ENCODE data around the gene SIGLEC5.
"Not testable (repeated sequence)": the region's sequence is repeated elsewhere in the genome, so short reads cannot be mapped to it uniquely, and the experiment has no call there.

The SIGLEC5 gene, protein sequence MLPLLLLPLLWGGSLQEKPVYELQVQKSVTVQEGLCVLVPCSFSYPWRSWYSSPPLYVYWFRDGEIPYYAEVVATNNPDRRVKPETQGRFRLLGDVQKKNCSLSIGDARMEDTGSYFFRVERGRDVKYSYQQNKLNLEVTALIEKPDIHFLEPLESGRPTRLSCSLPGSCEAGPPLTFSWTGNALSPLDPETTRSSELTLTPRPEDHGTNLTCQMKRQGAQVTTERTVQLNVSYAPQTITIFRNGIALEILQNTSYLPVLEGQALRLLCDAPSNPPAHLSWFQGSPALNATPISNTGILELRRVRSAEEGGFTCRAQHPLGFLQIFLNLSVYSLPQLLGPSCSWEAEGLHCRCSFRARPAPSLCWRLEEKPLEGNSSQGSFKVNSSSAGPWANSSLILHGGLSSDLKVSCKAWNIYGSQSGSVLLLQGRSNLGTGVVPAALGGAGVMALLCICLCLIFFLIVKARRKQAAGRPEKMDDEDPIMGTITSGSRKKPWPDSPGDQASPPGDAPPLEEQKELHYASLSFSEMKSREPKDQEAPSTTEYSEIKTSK

GRCh38 chr19:51630315-51630714, at the start of gene SIGLEC5:
Gene SIGLEC5 (minus strand): TSS chr19:51630401. CDS start chr19:51630335, 66 bp downstream.
- not testable (repeated sequence) for DNase-seq

GRCh38 chr19:51676566-51677083, 46.4 kb upstream of the SIGLEC5 start:
- DNase-seq = no peak

DNA sequence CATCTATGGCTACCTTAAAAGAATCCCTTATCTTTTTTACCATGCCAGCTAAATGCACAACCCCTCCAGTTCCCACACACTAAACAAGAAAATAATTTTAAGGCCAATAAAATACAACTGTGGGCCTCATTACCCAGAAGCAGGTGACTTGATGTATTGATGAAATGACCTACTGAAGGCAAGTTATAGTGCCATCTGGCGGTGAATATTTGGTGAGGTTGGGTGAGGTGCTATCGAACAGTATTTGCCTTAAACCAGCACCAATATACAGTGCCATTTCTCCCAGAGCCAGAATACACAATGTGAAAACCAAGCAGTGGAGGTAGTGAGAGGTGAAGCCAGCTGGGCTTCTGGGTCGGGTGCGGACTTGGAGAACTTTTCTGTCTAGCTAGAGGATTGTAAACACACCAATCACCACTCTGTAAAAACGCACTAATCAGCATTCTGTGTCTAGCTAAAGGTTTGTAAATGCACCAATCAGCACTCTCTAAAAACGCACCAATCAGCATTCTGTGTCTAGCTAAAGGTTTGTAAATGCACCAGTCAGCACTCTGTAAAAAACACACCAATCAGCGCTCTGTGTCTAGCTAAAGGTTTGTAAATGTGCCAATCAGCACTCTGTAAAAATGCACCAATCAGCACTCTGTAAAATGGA, 45.8 kb upstream of the SIGLEC5 start:
- DNase-seq = not testable (repeated sequence)

GRCh38 chr19:51668216-51668615, 38.0 kb upstream of the SIGLEC5 start:
- no peak for DNase-seq

- DNase-seq = no peak
Measured at GRCh38 chr19:51664997-51665396, 34.8 kb upstream of the SIGLEC5 start.

GRCh38 chr19:51664131-51664530, 33.9 kb upstream of the SIGLEC5 start:
- no peak for DNase-seq

- no peak for DNase-seq
Measured at GRCh38 chr19:51663650-51664049, 33.4 kb upstream of the SIGLEC5 start.

GRCh38 chr19:51660975-51661600, 30.9 kb upstream of the SIGLEC5 start:
- DNase-seq = peak; percentile 65 to 86

DNA sequence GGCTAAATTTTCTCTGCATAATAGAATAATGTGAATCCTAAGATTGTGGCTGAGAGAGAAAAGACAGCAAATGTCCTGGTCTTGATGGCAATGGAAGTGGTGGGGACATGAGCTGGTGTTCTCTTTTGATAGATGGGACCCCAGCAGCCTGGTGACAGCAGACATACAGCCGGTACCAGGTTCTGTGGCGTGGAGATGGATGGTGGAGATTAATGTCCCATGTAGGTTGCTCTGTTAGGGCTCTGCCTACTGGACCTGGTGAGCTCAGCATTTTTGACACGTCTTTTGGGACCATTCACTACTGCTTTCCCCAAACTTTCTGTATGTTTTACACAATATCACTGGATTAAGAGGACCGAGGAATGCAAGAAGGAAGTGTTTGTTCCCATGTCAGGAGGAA, 24.6 kb upstream of the SIGLEC5 start:
- no peak for DNase-seq

DNA sequence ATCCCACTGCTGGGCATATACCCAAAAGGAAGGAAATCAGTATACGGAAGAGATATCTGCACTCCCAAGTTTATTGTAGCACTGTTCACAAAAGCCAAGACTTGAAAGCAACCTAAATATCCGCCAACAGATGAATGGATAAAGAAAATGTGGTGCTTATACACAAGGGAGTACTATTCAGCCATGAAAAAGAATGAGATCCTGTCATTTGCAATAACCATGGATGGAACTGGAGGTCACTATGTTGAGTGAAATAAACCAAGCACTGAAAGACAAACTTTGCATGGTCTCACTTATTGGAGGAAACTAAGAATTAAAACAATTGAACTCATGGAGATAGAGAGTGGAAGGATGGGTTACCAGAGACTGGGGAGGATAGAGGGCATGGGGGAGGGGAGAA, 23.0 kb upstream of the SIGLEC5 start:
- DNase-seq = no peak

- no peak for DNase-seq
Measured at GRCh38 chr19:51652266-51652665, 22.1 kb upstream of the SIGLEC5 start.

DNA sequence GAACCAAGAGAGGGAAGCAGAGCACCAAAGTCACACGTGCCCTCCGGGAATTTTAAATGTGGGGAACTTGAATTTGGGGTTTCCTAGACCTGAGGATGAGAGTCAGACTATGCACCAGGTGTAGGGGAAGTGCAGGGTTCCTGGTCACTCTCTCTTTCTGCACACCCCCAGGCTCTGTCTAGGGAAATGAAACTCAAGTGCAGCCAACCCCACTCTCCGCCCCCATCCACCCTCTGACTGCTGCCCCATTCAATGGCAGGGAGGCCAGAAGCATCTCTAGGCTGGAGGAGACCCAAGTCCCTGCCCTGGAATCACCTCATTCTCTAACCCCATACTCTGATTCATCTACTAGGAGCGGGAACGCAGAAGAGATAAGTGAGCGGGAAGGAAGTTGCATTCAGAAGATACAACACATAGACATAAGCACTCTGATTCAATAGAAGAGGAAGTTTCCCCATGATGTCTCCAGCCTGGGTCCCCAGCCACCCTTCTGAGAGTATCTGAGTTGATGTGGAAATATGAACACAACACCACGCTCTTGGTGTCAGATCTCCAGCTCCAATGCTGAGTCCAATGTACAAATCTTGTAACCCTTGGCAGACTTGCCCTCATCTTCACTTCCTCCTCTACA, 21.1 kb upstream of the SIGLEC5 start:
- no peak for DNase-seq

GRCh38 chr19:51647318-51647717, 17.1 kb upstream of the SIGLEC5 start:
- no peak for DNase-seq

GRCh38 chr19:51646730-51647129, 16.5 kb upstream of the SIGLEC5 start, which contains the start of gene SIGLEC14:
Gene SIGLEC14 (minus strand): TSS chr19:51646825. CDS start chr19:51646759, 66 bp downstream.
- DNase-seq = not testable (repeated sequence)

GRCh38 chr19:51644636-51645271, 14.6 kb upstream of the SIGLEC5 start:
- no peak for DNase-seq

DNA sequence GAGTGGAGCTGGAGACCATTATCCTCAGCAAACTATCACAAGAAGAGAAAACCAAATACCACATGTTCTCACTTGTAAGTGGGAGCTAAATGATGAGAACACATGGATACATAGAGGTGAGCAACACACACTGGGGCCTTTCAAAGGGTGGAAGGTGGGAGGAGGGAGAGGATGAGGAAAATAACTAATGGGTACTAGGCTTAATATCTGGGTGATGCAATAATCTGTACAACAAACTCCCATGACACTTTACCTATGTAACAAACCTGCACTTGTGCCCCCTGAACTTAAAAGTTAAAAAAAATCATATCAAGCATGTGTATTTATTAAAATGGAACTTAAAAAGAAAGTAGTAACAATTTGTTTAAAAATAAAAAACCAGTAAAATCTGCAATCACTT, 11.4 kb upstream of the SIGLEC5 start:
- no peak for DNase-seq

DNA sequence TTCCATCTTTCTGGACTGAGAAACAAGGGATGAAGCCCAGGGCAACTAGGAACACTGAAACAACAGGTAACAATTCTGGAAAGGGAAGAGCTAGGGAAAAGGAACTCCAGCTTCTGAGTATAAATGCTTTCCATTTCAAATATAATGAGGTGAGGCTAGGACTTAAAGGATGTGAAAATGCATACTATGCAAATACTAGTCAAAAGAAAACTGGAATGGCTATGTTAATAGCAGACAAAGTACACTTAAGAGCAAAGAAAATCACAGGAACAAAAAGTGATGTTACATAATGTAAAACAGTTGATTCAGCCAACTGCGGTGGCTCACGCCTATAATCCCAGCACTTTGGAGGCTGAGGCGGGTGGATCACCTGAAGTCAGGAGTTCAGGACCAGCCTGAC, 10.2 kb upstream of the SIGLEC5 start:
- no peak for DNase-seq

- no peak for DNase-seq
Measured at GRCh38 chr19:51639916-51640315, 9.7 kb upstream of the SIGLEC5 start.

DNA sequence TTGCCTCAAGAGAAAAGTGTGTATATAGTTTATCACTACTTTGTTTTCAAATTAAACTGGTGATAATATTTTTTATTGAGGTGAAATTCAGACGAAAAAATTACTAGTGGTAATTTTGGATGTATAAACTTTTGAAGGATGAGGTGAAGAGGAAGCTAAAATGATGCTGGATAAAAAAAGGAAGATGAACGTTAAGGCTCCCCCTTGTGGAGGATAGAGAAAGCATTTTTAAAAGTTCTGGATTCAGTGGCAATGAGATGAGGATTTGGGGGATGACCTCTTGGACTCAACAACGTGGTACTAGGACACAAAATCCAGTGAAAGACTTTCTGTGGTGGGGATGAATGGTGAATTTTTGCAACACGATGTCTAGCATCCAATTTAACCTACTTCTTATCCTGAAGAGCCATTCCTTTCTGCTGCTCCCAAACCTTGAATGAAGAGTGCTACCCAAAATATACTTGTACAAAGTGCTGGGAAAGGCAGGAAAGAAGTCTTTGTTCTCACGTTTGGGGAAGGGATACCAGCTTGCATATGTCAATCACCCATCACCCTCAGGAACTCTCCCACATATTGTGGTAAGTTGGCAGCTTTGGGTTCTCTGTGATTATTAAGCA, 7.3 kb upstream of the SIGLEC5 start:
- DNase-seq = no peak

- DNase-seq = no peak
Measured at GRCh38 chr19:51632126-51632525, 1.9 kb upstream of the SIGLEC5 start.

GRCh38 chr19:51628153-51628939, 1.9 kb downstream of the SIGLEC5 start:
- no peak for DNase-seq

Measured in NCI-H446 (cell line).